Subcutaneous abdominal adipose tissue (tissue), 5 donors: ENCODE data around the gene INPP5D.

ENCODE experiments used
- H3K27ac ChIP-seq: one replicate; pipeline ENCODE4 v1.7.0; 2013; ENCODE audit warnings: low read depth, mild to moderate bottlenecking, inconsistent platforms, low read length, moderate library complexity
- H3K27me3 ChIP-seq, 5 donors: one replicate each; pipeline ENCODE4 v1.7.0; 2013; ENCODE audit warnings: low read length in 5 of 5, inconsistent platforms in 1 of 5; ENCODE audit not compliant: control insufficient read depth in 5 of 5, insufficient read depth in 4 of 5
- H3K36me3 ChIP-seq, 5 donors: one replicate each; pipeline ENCODE4 v1.7.0; 2013; ENCODE audit warnings: low read length in 5 of 5; ENCODE audit not compliant: control insufficient read depth in 5 of 5, insufficient read depth in 5 of 5
- H3K4me1 ChIP-seq, 5 donors: one replicate each; pipeline ENCODE4 v1.7.0; 2013; ENCODE audit warnings: low read length in 5 of 5, mild to moderate bottlenecking in 3 of 5, moderate library complexity in 1 of 5; ENCODE audit not compliant: control insufficient read depth in 5 of 5, insufficient read depth in 5 of 5
- H3K4me3 ChIP-seq, 5 donors: one replicate each; pipeline ENCODE4 v1.7.0; 2013; ENCODE audit warnings: low read length in 5 of 5, low read depth in 1 of 5
- H3K9ac ChIP-seq, 5 donors: one replicate each; pipeline ENCODE4 v1.7.0; 2013; ENCODE audit warnings: low read length in 5 of 5, mild to moderate bottlenecking in 4 of 5, moderate library complexity in 3 of 5
- H3K9me3 ChIP-seq, 5 donors: one replicate each; pipeline ENCODE4 v1.7.0; 2013; ENCODE audit warnings: low read length in 5 of 5; ENCODE audit not compliant: control insufficient read depth in 5 of 5
- donor health status: healthy.
- donor health status: healthy.
- donor health status: healthy.
- donor health status: healthy.
- donor health status: healthy.

INPP5D gene

DNA sequence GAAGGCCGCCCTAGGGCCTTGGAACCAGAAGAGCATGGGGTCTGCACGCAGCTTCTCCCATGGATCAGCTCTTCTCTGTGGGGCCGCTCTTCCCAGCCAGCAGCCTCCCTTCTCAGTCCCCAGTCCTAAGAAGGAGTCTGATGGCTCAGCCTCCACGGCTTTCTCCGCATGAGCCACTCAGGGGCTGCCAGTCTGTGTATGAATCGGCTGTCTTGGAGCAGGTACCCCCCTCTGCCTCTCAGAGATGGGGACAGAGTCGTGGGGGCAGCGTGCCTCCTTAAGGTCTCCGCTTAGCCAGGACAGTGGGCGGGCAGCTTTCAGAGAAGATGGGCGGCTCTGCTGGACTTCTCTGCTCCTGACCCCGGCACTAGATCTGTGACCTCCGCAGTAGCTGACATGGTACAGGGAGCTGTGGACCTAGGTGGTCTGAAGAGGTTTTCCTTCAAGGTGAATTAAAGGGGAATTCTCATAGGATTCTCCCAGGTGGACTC is 21.6 kb downstream of the INPP5D start:
- no peak overlapping the region for H3K4me3 ChIP-seq
- peaks cover 0 to 12% (median 8%) of the 10 kb centered on the region in 5 donors for H3K36me3 ChIP-seq
- H3K27ac ChIP-seq = no peak overlapping the region
- H3K4me1 ChIP-seq = peaks cover 7 to 79% (median 45%) of the 10 kb centered on the region in 5 donors
- H3K9me3 ChIP-seq = no peaks in the 10 kb centered on the region
- H3K27me3 ChIP-seq = no peaks in the 10 kb centered on the region
- H3K9ac ChIP-seq = no peak overlapping the region

DNA sequence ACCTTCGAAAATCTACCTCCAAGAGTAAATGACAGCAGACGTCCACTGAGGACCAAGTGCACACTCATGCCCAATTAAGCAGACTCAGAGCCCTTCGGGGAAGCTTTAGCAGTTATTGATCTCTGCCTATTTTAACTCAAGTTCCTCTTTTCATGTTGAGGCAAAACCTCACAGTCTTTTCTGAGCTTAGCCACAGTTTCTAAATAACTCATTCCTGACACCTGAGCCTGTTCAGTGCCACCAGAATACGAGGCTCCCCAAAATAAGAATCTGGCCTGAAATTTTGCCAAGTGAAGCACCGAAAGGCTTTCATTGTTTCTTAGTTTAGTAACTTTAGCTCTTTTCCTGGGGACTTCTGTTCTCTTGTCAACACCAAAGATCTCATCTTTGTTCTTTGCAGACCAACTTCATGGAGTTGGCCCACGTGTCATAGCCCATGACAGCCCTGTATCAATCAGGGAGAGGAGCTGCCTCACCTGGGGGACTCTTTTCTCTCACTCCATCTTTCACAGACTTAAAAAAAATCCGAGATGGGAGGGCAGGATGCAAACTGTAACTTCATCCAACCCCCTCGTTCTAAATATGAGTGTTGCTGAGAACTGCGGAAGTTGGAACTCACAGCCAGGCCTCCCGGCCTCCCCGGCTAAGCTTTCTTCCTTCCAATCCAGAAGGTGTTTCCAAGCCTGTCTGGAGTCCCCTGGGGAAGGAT is 22.2 kb downstream of the INPP5D start:
- Histone ChIP-seq H3K27ac (peak overlapping the region; percentile 77), H3K9me3 (no peaks in the 10 kb centered on the region), H3K27me3 (no peaks in the 10 kb centered on the region), H3K9ac (peak overlapping the region in 1 of 5 donors; percentile 39), H3K4me1 (peaks cover 6 to 80% (median 45%) of the 10 kb centered on the region in 5 donors), H3K36me3 (peaks cover 0 to 12% (median 8%) of the 10 kb centered on the region in 5 donors), H3K4me3 (no peak overlapping the region)

DNA sequence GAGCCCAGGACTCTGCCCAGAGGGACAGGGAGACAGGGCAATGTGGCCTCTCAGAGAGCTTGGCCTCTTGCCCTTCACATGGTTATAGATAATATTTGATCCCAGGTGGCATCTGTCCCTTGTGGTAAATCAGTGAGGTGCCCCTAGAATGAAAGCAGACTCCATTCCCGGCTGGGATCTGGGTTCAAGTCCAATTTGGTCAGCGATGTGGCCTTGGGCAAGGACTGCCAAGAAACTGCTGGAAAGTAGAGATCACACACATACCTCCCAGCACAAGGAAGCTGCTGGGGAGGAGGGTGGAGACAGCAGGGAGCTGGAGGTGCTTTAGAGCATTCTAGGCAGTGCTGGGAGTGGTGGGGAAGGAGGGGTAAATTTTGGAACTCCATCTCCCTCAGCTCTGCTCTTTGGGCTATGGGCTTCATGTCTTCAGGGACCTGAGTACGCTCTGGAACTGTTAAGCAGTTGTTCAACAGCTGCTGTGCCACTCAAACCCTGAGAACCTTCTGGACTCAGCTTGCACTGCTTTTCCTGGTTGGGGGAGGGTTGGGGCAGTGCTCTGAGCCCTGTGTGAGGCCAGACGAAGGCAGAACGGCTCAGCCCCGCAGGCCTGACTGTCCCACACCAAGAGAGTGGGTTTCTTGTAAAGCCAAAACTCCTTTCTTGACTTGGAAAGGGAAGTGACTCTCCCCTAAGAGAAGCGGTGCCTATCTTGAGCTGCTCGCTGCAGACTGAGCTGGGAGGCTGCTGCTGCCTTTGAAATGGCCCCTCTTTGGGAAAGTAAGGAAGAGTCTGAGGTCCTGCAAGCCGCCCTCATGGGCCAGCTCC is 23.0 kb downstream of the INPP5D start:
- Histone ChIP-seq H3K4me3 (peak overlapping the region in 1 of 5 donors; percentile 39), H3K9ac (peak overlapping the region in 1 of 5 donors; percentile 39), H3K4me1 (peaks cover 6 to 84% (median 45%) of the 10 kb centered on the region in 5 donors), H3K27me3 (no peaks in the 10 kb centered on the region), H3K36me3 (peaks cover 0 to 12% (median 8%) of the 10 kb centered on the region in 5 donors), H3K9me3 (no peaks in the 10 kb centered on the region), H3K27ac (peak overlapping the region; percentile 77)

DNA sequence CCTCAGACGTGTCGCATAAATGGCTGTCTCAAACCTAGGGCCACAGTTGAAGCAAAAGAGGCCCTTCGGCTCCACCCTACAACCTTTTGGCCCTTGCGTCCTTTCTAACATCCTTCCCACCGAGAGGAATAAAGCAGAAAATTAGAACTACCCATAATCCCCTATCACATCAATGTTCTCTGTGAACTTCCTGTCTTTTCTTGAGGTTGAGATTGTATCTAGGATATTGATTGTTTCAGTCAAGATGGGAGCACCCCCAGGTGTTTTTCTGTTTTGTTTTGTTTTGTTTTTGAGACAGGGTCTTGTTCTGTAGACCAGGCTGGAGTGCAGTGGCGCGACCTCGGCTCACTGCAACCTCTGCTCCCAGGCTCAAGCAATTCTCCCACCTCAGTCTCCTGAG is 23.6 kb downstream of the INPP5D start:
- Histone ChIP-seq H3K27me3 (no peaks in the 10 kb centered on the region), H3K4me3 (peak overlapping the region in 1 of 5 donors; percentile 39), H3K4me1 (peaks cover 6 to 88% (median 45%) of the 10 kb centered on the region in 5 donors), H3K9me3 (no peaks in the 10 kb centered on the region), H3K27ac (peak overlapping the region; percentile 77), H3K36me3 (peaks cover 0 to 12% (median 11%) of the 10 kb centered on the region in 5 donors), H3K9ac (no peak overlapping the region)

DNA sequence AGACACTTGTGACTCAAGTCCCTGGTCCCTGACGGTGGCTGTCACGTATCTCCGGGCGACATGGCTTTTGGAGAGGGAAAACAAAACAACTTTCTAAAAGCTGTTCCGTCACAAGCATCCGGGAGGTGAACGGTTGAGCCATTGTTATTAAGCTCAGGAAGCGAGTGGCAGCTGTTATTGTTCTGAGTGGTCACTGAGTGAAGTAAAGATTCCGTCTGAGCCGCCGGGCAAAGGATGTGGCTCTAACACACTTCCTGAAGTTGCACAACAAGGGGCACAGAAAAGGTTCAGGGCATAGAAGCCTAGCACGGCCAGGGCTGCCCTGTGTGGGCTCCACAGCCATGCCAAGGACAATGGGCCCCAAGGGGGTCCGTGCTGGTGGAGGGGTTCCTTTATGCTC is 24.3 kb downstream of the INPP5D start:
- H3K4me3 ChIP-seq = no peak overlapping the region
- H3K27me3 ChIP-seq = no peaks in the 10 kb centered on the region
- peak overlapping the region; percentile 77 for H3K27ac ChIP-seq
- H3K4me1 ChIP-seq = peaks cover 3 to 81% (median 42%) of the 10 kb centered on the region in 5 donors
- H3K9me3 ChIP-seq = no peaks in the 10 kb centered on the region
- H3K9ac ChIP-seq = no peak overlapping the region
- peaks cover 0 to 12% (median 9%) of the 10 kb centered on the region in 5 donors for H3K36me3 ChIP-seq

DNA sequence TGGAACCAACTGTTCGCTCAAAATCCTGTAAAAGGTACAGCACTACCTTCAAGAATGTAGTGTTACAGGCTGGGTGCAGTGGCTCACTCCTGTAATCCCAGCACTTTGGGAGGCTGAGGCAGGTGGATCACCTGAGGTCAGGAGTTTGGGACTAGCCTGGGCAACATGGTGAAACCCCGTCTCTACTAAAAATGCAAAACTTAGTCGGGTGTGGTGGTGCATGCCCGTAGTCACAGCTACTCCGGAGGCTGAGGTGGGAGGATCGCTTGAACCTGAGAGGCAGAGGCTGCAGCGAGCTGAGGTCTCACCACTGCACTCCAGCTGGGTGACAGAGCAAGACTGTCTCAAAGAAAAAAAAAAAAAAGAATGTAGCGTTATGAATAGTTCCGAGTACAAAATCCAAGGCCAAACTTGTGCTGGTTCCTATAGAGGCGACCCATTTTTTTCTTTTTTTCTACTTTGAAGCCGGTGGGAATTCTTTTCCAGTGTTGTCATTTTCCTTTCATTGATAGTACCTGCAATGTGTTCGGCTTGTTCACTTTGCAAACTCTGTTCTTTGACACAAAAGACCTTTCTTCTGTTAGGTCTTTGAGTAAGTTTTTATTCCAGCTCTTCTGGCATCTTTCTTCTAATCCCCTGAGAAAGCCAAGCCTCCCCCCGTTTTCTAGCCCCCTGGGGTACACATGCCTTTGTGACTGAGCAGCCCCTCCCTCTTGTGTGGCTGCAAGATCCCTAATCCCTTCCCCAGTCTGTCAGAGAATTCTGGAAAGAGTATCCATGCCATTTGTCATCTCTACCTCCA is 25.1 kb downstream of the INPP5D start:
- peaks cover 0 to 11% (median 6%) of the 10 kb centered on the region in 5 donors for H3K36me3 ChIP-seq
- peak overlapping the region; percentile 69 for H3K27ac ChIP-seq
- no peaks in the 10 kb centered on the region for H3K9me3 ChIP-seq
- peaks cover 2 to 73% (median 40%) of the 10 kb centered on the region in 5 donors for H3K4me1 ChIP-seq
- no peaks in the 10 kb centered on the region for H3K27me3 ChIP-seq
- H3K9ac ChIP-seq = no peak overlapping the region
- no peak overlapping the region for H3K4me3 ChIP-seq

DNA sequence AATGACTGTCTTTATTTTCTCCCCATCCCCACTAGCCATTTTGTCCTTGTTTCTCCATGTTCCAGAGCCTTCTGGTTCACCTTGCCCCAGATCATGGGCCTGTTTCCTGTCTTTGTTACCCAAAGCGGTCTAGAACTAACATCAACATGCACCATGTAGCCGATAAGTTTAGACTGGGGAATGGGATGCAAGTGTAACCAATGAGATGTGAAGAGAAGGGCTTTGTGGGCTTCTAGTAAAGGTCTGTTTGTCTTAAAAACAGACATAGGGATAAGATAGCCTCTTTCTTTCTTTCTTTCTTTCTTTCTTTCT is 25.7 kb downstream of the INPP5D start:
- H3K27me3 ChIP-seq = no peaks in the 10 kb centered on the region
- H3K36me3 ChIP-seq = peaks cover 0 to 7% (median 2%) of the 10 kb centered on the region in 5 donors
- H3K9me3 ChIP-seq = no peaks in the 10 kb centered on the region
- H3K9ac ChIP-seq = no peak overlapping the region
- H3K4me3 ChIP-seq = no peak overlapping the region
- H3K4me1 ChIP-seq = peaks cover 2 to 68% (median 40%) of the 10 kb centered on the region in 5 donors
- H3K27ac ChIP-seq = peak overlapping the region; percentile 69

DNA sequence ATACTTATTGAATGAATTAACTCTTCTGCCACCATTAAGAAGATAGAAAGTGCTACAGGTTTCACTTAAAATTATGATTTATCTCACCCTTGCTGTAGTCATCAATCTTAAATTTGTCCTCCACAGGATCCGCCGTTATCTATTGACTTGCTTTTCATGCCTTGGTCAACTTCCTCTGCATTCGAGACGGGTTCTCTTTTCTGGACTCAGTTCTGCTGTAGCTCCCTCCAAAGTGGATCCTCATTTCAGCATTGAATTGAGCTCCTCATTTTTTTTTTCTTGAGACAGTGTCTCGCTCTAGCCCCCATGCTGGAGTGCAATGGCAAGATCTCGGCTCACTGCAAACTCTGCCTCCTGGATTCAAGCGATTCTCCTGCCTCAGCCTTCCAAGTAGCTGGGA is 27.6 kb downstream of the INPP5D start:
- Histone ChIP-seq H3K27me3 (peaks cover 0 to 3% (median 0%) of the 10 kb centered on the region in 5 donors), H3K4me1 (peaks cover 2 to 59% (median 27%) of the 10 kb centered on the region in 5 donors), H3K36me3 (peaks cover 0 to 3% (median 0%) of the 10 kb centered on the region in 5 donors), H3K4me3 (no peak overlapping the region), H3K9me3 (no peaks in the 10 kb centered on the region), H3K27ac (no peak overlapping the region), H3K9ac (no peak overlapping the region)

DNA sequence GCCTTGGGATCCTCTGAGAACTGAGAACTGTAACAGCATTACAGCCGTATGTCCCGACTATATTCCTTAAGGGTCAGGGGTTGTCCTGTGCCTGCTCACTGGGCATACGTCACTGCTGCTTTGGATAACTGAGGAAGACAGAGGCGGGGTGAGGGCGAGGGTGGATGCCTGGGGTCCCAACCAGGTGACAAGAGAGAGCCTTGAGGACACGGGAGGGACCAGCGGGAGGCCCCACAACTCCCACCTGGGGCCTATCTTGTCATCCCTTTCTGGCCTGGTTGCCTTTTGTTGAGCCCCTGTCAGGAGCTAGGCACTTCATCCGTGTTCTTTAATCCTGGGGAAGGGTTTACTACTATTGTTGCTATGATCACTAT is 28.8 kb downstream of the INPP5D start:
- peaks cover 0 to 3% (median 0%) of the 10 kb centered on the region in 5 donors for H3K36me3 ChIP-seq
- H3K4me1 ChIP-seq = peaks cover 0 to 50% (median 20%) of the 10 kb centered on the region in 5 donors
- no peaks in the 10 kb centered on the region for H3K9me3 ChIP-seq
- H3K27me3 ChIP-seq = peaks cover 0 to 3% (median 0%) of the 10 kb centered on the region in 5 donors
- H3K9ac ChIP-seq = no peak overlapping the region
- no peak overlapping the region for H3K4me3 ChIP-seq
- no peak overlapping the region for H3K27ac ChIP-seq
